ENCODE results near the gene SLC35E1. TPM values are rescaled to one million over a fixed set of nuclear protein-coding genes. Genes with fewer than 3 reads are reported as not detected.

SLC35E1 gene
- total RNA-seq, 2 experiments from 2014 or later = 72.3 to 76.3 TPM

DNA sequence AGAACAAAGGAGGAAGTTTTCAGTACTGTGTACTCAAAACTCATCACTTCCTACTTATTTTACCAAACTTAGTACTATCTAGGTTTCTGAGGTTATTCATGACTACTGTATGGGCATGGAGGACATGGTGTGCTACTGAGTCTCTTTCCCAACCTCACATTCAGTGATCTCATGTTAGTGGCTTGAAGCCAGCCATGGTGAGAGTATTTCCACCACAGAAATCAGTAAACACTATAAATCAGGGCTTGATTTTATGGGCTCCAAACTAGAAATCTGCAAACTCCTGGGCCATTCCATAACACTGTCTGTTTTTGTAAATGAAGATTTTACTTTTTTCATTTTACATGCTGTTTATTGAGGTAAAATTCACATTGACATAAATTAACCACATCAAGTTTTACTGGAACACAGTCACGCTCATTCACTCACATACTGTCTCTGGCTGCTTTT, 36.1 kb upstream of the SLC35E1 start:
- Histone ChIP-seq H3K4me1 (ENCODE audit: insufficient read depth, low read length) (peaks cover 20% of the 10 kb centered on the region), H3K36me3 (ENCODE audit: insufficient read depth, low read length) (peaks cover 13% of the 10 kb centered on the region), H3K27me3 (ENCODE audit: control insufficient read depth in 1 of 2, insufficient read depth in 2 of 2, low read length in 2 of 2) (no peaks in the 10 kb centered on the region), H3K27ac (ENCODE audit: low read depth in 1 of 2, low read length in 2 of 2) (no peak overlapping the region), H3K9me3 (ENCODE audit: control insufficient read depth in 1 of 2, insufficient read depth in 1 of 2, low read length in 2 of 2) (no peaks in the 10 kb centered on the region), H3K4me3 (ENCODE audit: low read length) (no peak overlapping the region)
- H3K36me3 Mint-ChIP-seq (ENCODE audit: low read depth) = peaks cover 4% of the 10 kb centered on the region
- no peaks in the 10 kb centered on the region for H3K27me3 Mint-ChIP-seq
- TF ChIP-seq, protein P1, sequence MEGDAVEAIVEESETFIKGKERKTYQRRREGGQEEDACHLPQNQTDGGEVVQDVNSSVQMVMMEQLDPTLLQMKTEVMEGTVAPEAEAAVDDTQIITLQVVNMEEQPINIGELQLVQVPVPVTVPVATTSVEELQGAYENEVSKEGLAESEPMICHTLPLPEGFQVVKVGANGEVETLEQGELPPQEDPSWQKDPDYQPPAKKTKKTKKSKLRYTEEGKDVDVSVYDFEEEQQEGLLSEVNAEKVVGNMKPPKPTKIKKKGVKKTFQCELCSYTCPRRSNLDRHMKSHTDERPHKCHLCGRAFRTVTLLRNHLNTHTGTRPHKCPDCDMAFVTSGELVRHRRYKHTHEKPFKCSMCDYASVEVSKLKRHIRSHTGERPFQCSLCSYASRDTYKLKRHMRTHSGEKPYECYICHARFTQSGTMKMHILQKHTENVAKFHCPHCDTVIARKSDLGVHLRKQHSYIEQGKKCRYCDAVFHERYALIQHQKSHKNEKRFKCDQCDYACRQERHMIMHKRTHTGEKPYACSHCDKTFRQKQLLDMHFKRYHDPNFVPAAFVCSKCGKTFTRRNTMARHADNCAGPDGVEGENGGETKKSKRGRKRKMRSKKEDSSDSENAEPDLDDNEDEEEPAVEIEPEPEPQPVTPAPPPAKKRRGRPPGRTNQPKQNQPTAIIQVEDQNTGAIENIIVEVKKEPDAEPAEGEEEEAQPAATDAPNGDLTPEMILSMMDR (IDR thresholded peaks at IDR 0.05) = no peak
- ChIA-PET POLR2A (no interaction called here), CTCF (no interaction called here)
- H3K27ac Mint-ChIP-seq = peak overlapping the region; percentile 19
- H3K4me1 Mint-ChIP-seq (ENCODE audit: low read depth) = peaks cover 73% of the 10 kb centered on the region
- DNase-seq (no peak), ATAC-seq (ENCODE audit: poor library complexity) (no peak)
- no peaks in the 10 kb centered on the region for H3K9me3 Mint-ChIP-seq
- no peak overlapping the region for H3K4me3 Mint-ChIP-seq
- intact Hi-C loops (cut with DNase I, micrococcal nuclease) = no loop called here

DNA sequence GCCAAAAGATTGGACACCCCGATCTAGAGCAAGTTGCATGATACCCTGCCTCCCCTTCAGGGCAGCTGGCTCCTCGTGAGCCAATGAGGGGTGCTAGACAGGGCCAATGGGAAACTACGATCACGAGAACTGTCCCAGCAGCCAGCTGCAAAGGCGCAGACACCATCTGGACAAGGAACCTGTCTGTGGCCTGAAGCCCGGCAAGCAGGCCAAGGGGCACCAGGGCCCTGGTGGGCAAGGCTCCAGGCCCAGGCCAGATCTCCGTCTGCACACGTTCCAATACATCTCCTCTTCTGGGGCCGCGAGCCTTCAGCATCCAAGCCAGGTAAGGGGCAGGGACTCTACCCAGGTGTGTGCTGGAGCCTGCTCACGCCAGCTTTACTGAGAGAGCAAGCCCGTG, 35.6 kb upstream of the SLC35E1 start:
- no peak overlapping the region for H3K27ac Mint-ChIP-seq
- no peaks in the 10 kb centered on the region for H3K9me3 ChIP-seq (ENCODE audit: control insufficient read depth in 1 of 2, insufficient read depth in 1 of 2, low read length in 2 of 2)

DNA sequence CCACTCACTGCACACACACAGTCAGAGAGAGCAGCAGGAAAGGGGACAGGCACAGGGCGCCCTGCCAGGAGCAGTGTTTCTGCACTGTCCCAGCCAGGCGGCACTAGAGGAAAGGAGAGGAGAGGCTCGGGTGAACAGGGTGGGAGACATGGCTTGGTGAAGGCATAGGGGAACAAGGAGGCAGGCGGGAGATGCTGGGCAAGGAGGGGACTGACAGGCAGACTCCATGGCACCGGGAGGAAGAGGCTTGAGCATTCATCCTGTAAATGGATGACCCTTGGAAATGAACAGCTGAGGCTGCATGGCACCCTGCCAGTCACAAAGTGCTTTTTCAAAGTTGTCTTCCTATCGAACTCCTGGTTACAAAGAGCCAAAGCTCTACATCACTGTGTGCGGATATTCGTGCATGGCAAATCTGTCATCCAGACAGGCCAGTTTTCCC, 33.4 kb upstream of the SLC35E1 start:
- intact Hi-C loops (cut with DNase I, micrococcal nuclease) = no loop called here
- CTCF ChIA-PET = no interaction called here
- no peak overlapping the region for H3K4me3 ChIP-seq (ENCODE audit: low read length)
- POLR2A ChIA-PET = no interaction called here
- TF ChIP-seq, protein P1 (IDR thresholded peaks at IDR 0.05) = no peak
- no peaks in the 10 kb centered on the region for H3K27me3 ChIP-seq (ENCODE audit: control insufficient read depth in 1 of 2, insufficient read depth in 2 of 2, low read length in 2 of 2)
- DNase-seq (no peak), ATAC-seq (ENCODE audit: poor library complexity) (no peak)
- H3K4me1 ChIP-seq (ENCODE audit: insufficient read depth, low read length) = peaks cover 20% of the 10 kb centered on the region
- H3K36me3 Mint-ChIP-seq (ENCODE audit: low read depth) = peaks cover 6% of the 10 kb centered on the region
- H3K4me3 Mint-ChIP-seq = no peak overlapping the region
- peaks cover 13% of the 10 kb centered on the region for H3K36me3 ChIP-seq (ENCODE audit: insufficient read depth, low read length)
- no peaks in the 10 kb centered on the region for H3K9me3 Mint-ChIP-seq
- H3K27ac Mint-ChIP-seq = peak overlapping the region; percentile 52
- H3K27ac ChIP-seq (ENCODE audit: low read depth in 1 of 2, low read length in 2 of 2) = no peak overlapping the region
- H3K9me3 ChIP-seq (ENCODE audit: control insufficient read depth in 1 of 2, insufficient read depth in 1 of 2, low read length in 2 of 2) = no peaks in the 10 kb centered on the region
- H3K27me3 Mint-ChIP-seq = no peaks in the 10 kb centered on the region
- H3K4me1 Mint-ChIP-seq (ENCODE audit: low read depth) = peaks cover 51% of the 10 kb centered on the region

More for the DNA sequence above, 35.6 kb upstream of the SLC35E1 start:
- Histone ChIP-seq H3K27ac (ENCODE audit: low read depth in 1 of 2, low read length in 2 of 2) (no peak overlapping the region), H3K27me3 (ENCODE audit: control insufficient read depth in 1 of 2, insufficient read depth in 2 of 2, low read length in 2 of 2) (no peaks in the 10 kb centered on the region), H3K36me3 (ENCODE audit: insufficient read depth, low read length) (peaks cover 13% of the 10 kb centered on the region), H3K4me1 (ENCODE audit: insufficient read depth, low read length) (peaks cover 22% of the 10 kb centered on the region), H3K4me3 (ENCODE audit: low read length) (no peak overlapping the region)
- CTCF ChIA-PET = no interaction called here
- no peak for ATAC-seq (ENCODE audit: poor library complexity)
- Mint-ChIP-seq H3K4me3 (no peak overlapping the region), H3K4me1 (ENCODE audit: low read depth) (peaks cover 68% of the 10 kb centered on the region), H3K36me3 (ENCODE audit: low read depth) (peaks cover 4% of the 10 kb centered on the region), H3K9me3 (no peaks in the 10 kb centered on the region), H3K27me3 (no peaks in the 10 kb centered on the region)
- no peak for DNase-seq
- TF ChIP-seq, protein P1 (IDR thresholded peaks at IDR 0.05) = no peak
- intact Hi-C loops (cut with DNase I, micrococcal nuclease) = no loop called here
- POLR2A ChIA-PET = interaction anchor here (0.8 kb wide), 1 partner anchor 20 kb away, joined by 3 read pairs; no protein-coding TSS in a partner anchor

Measured in CD4-positive, alpha-beta T cell (primary cell).